ENCODE results near the gene TRRAP. TPM values are rescaled to one million over a fixed set of nuclear protein-coding genes. Genes with fewer than 3 reads are reported as not detected.
A peak's percentile ranks its signal among the peaks of the same experiment; 100 is the strongest.

Gene TRRAP
- total RNA-seq = 10 to 100 TPM; 44.3 to 48.7 TPM

DNA sequence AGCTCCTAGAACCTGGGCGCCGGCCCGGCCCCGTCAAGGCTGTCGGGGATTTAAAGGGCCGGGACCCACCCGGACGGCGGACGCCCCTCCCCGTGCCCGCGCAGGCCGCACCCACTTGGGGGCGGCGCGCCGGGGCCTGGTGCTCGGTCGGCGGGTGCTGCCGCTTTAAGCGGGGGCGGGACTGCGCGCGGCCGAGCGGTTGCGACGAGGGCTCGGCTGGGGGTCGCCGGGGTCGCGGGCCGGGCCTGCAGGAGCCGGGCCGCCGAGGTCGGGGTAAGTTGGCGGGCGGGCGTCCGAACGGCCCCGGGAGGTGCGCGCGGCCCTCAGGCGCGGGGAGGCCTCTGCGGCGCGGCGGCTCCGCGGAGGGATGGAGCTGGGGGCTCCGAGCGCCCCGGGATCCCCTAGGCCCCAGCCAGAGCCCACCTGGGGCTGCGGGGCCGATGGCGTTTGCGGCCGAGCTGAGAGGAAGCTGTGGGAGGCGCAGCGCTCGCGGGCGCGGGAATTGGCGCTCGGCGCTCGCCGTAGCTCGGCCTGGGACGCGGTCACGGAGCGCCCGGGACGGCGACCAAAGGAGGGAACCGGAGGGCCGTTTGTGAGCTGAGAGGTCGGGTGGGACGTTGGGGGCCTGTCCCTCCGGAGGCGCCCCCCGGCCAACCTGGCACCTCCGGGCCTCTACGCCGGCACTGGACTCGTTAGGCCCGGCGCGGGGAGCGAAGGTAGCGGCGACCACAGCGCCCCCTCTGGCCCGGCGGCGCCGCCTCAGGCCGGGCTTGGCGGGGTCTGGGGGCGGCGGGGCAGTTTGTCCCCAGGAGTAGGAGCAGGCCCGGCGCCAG lies at the start of gene TRRAP:
Gene TRRAP (plus strand): TSS at position 168 of the 833 bp plus-strand sequence. CDS start 2,619 bp downstream, outside the sequence.
- peak within 1 kb of the TSS; percentile 96 for H3K27ac Mint-ChIP-seq
- CTCF ChIA-PET = interaction anchor here (0.7 to 2.1 kb wide), 4 partner anchors 12 to 598 kb away, joined by 3 to 14 read pairs (median 4); no protein-coding TSS in a partner anchor
- POLR2A ChIA-PET = interaction anchor here (0.6 to 1.5 kb wide), 3 partner anchors 9 to 452 kb away, joined by 3 to 8 read pairs (median 3); no protein-coding TSS in a partner anchor
- H3K27me3 Mint-ChIP-seq = no peaks in the 10 kb centered on the region
- peaks cover 26% of the 10 kb centered on the region for H3K36me3 Mint-ChIP-seq
- H3K9me3 Mint-ChIP-seq = no peaks in the 10 kb centered on the region
- DNase-seq = peak; percentile 83
- H3K4me1 Mint-ChIP-seq (ENCODE audit: low read depth) = peaks cover 34% of the 10 kb centered on the region
- intact Hi-C loops (cut with micrococcal nuclease) = loop anchor here (1.0 to 2.0 kb wide), 5 partner anchors 53 to 598 kb away; partner anchors contain the start of genes ARPC1B and BRI3
- peak within 1 kb of the TSS; percentile 93 for H3K4me3 Mint-ChIP-seq

DNA sequence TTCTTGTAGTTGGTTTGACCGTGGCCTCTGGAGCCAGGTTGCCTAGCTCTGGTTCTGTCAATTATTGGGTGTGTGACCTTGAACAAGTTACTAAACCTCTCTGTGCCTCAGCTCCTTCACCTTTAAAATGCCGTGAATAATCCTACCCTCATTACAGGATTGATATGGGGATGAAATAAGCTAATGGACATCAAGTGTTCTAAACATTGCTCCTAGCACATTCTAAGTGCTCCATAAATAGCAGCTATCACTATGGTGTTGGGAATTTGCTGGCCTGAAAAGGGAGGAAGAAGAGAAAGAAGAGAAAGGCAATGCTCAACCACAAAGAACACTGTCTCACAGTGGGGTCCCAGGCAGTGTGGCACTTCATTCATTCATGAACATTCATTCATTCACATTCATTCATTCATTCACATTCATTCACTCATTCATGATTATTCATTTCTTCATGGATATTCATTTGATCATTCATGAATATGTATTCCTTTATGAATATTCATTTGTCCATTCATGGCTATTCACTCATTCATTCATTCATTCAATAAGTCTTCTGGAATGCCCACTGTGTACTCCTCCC lies 47.3 kb upstream of the TRRAP start:
- no peak for DNase-seq
- Mint-ChIP-seq H3K4me1 (ENCODE audit: low read depth) (no peaks in the 10 kb centered on the region), H3K27ac (no peak overlapping the region), H3K4me3 (no peak overlapping the region), H3K36me3 (no peaks in the 10 kb centered on the region), H3K9me3 (no peaks in the 10 kb centered on the region), H3K27me3 (peaks cover 5% of the 10 kb centered on the region)
- ChIA-PET CTCF (interaction anchor here (0.6 to 5.6 kb wide), 16 partner anchors 10 to 405 kb away, joined by 3 to 67 read pairs (median 3); partner anchors contain the start of gene TRRAP), POLR2A (no interaction called here)
- intact Hi-C loops (cut with micrococcal nuclease) = loop anchor here (1.0 to 10.0 kb wide), 2 partner anchors 41 to 86 kb away; no protein-coding TSS in a partner anchor

- Mint-ChIP-seq H3K27me3 (peaks cover 5% of the 10 kb centered on the region), H3K9me3 (no peaks in the 10 kb centered on the region), H3K4me1 (ENCODE audit: low read depth) (no peaks in the 10 kb centered on the region), H3K36me3 (no peaks in the 10 kb centered on the region), H3K27ac (no peak overlapping the region), H3K4me3 (no peak overlapping the region)
- CTCF ChIA-PET = interaction anchor here (0.6 to 5.6 kb wide), 16 partner anchors 10 to 693 kb away, joined by 3 to 67 read pairs (median 3); partner anchors contain the start of gene TRRAP
- POLR2A ChIA-PET = no interaction called here
- DNase-seq = peak; percentile 65
- intact Hi-C loops (cut with micrococcal nuclease) = loop anchor here (1.0 to 10.0 kb wide), 2 partner anchors 41 to 87 kb away; no protein-coding TSS in a partner anchor
These were observed 46.6 kb upstream of the TRRAP start for GRCh38 chr7:98831641-98832221.

DNA sequence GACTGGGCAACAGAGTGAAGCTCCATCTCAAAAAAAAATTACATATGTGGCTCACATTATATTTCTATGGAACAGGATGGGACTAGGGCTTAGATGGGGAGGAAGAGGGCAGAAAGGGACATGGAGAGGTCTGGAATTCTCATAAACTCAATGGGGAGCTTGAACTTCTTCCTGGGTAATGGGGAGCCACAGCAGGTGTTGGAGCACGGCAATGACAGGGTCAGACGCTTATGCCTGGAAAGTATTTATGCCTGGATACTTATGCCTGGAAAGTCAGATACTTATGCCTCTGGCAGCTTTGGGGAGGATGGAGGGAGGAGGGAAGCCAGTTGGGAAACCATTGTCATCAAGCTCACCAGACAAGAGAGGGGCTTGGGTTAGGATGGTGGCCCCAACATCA lies 45.3 kb upstream of the TRRAP start:
- no peak for DNase-seq
- Mint-ChIP-seq H3K9me3 (no peaks in the 10 kb centered on the region), H3K4me3 (no peak overlapping the region), H3K36me3 (no peaks in the 10 kb centered on the region), H3K27ac (no peak overlapping the region), H3K27me3 (peaks cover 5% of the 10 kb centered on the region), H3K4me1 (ENCODE audit: low read depth) (no peaks in the 10 kb centered on the region)
- intact Hi-C loops (cut with micrococcal nuclease) = loop anchor here (10.0 kb wide), 1 partner anchor 88 kb away; no protein-coding TSS in a partner anchor
- ChIA-PET POLR2A (no interaction called here), CTCF (interaction anchor here (0.6 to 5.6 kb wide), 5 partner anchors 9 to 87 kb away, joined by 3 to 67 read pairs (median 5); no protein-coding TSS in a partner anchor)

- no peak overlapping the region for H3K27ac Mint-ChIP-seq
- intact Hi-C loops (cut with micrococcal nuclease) = loop anchor here (10.0 kb wide), 1 partner anchor 90 kb away; no protein-coding TSS in a partner anchor
- no peak overlapping the region for H3K4me3 Mint-ChIP-seq
- ChIA-PET CTCF (no interaction called here), POLR2A (no interaction called here)
- H3K4me1 Mint-ChIP-seq (ENCODE audit: low read depth) = no peaks in the 10 kb centered on the region
- H3K9me3 Mint-ChIP-seq = no peaks in the 10 kb centered on the region
- no peaks in the 10 kb centered on the region for H3K36me3 Mint-ChIP-seq
- H3K27me3 Mint-ChIP-seq = peaks cover 3% of the 10 kb centered on the region
- no peak for DNase-seq
These were observed 43.4 kb upstream of the TRRAP start for GRCh38 chr7:98834949-98835348.

DNA sequence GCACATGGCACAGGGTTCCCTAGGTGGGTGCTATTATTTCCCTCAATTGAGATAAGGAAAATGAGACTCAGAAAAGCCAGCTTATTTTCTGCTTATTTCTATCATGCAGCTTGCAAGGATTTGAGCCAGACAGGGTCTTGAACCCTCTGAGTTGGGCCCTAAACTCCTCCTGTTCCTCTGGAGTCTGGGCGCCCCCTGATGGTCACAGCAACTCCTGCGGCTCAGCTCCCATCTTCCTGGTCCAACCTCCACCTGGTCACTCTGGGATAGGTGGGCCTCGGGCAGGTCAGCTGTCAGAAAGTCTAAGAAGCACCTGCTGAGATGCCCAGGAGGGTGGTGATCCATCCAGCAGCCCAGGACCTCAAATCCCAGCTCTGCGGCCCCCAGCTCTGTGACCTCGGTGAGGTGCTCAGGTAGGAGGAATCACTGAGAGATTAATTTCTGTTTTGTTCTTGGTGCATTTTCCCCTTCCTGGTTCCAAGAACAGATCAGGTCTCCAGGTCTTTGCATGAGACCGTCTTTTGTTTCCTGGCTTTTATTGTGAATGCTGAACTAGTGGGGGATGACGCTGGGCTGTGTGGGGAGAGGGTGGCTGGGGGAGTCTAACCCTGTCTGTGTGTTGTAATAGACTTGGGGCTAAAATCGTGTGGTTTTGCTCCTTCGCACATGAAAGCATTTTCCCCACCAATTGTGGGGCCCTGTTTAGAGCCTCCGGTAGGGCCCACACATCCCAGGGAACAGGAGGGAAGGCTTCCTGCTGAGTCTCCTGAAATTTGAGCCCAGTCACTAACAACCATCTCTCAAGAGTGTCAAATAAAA lies 41.3 kb upstream of the TRRAP start:
- H3K4me3 Mint-ChIP-seq = no peak overlapping the region
- peaks cover 4% of the 10 kb centered on the region for H3K27me3 Mint-ChIP-seq
- H3K4me1 Mint-ChIP-seq (ENCODE audit: low read depth) = peaks cover 2% of the 10 kb centered on the region
- CTCF ChIA-PET = interaction anchor here (0.5 to 2.1 kb wide), 6 partner anchors 33 to 511 kb away, joined by 3 to 8 read pairs (median 4); no protein-coding TSS in a partner anchor
- H3K27ac Mint-ChIP-seq = no peak overlapping the region
- peak; percentile 52 for DNase-seq
- POLR2A ChIA-PET = no interaction called here
- no peaks in the 10 kb centered on the region for H3K9me3 Mint-ChIP-seq
- H3K36me3 Mint-ChIP-seq = no peaks in the 10 kb centered on the region
- intact Hi-C loops (cut with micrococcal nuclease) = loop anchor here (10.0 kb wide), 1 partner anchor 92 kb away; no protein-coding TSS in a partner anchor

DNA sequence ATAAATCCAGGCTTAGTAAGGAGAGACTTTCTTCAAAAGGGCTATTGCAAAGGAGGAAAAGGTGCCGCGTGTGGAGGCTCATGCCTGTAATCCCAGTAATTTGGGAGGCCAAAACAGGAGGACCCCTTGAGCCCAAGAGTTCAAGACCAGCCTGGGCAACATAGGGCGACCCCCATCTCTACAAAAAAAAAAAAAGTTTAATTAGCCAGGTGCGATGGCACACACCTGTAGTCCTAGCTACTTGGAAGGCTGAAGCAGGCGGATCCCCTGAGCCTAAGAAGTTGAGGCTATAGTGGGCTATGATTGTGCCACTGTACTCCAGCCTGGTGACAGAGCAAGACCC lies 40.7 kb upstream of the TRRAP start:
- H3K27me3 Mint-ChIP-seq = peaks cover 4% of the 10 kb centered on the region
- H3K27ac Mint-ChIP-seq = no peak overlapping the region
- H3K9me3 Mint-ChIP-seq = no peaks in the 10 kb centered on the region
- CTCF ChIA-PET = no interaction called here
- POLR2A ChIA-PET = no interaction called here
- DNase-seq = no peak
- no peaks in the 10 kb centered on the region for H3K36me3 Mint-ChIP-seq
- peaks cover 2% of the 10 kb centered on the region for H3K4me1 Mint-ChIP-seq (ENCODE audit: low read depth)
- H3K4me3 Mint-ChIP-seq = no peak overlapping the region
- intact Hi-C loops (cut with micrococcal nuclease) = loop anchor here (10.0 kb wide), 1 partner anchor 93 kb away; no protein-coding TSS in a partner anchor

GRCh38 chr7:98840096-98840495 lies 38.2 kb upstream of the TRRAP start:
- Mint-ChIP-seq H3K27ac (no peak overlapping the region), H3K9me3 (no peaks in the 10 kb centered on the region), H3K27me3 (peaks cover 4% of the 10 kb centered on the region), H3K4me3 (no peak overlapping the region), H3K36me3 (no peaks in the 10 kb centered on the region), H3K4me1 (ENCODE audit: low read depth) (peaks cover 2% of the 10 kb centered on the region)
- DNase-seq = no peak
- intact Hi-C loops (cut with micrococcal nuclease) = no loop called here
- ChIA-PET CTCF (interaction anchor here (0.6 to 4.6 kb wide), 7 partner anchors 9 to 419 kb away, joined by 3 to 67 read pairs (median 12); no protein-coding TSS in a partner anchor), POLR2A (no interaction called here)

DNA sequence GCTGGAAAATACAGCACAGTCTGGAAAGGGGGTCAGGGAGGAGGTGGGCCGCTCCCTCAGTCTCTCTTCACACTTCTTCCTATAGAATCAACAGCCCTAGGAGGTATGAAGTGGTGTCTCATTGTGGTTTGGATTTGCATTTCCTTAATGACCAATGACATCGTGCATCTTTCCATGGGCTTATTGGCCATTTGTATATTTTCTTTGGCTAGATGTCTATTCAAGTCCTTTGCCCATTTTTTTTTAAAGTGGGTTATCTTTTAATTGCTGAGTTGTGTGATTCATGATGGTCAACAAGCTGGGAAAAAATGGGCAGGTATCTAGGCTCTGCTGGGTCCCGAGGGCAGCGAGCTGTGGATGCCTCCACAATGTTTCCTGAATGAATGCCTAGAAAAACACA lies 37.6 kb upstream of the TRRAP start:
- intact Hi-C loops (cut with micrococcal nuclease) = loop anchor here (1.0 kb wide), 1 partner anchor 407 kb away; no protein-coding TSS in a partner anchor
- Mint-ChIP-seq H3K4me1 (ENCODE audit: low read depth) (peaks cover 2% of the 10 kb centered on the region), H3K36me3 (no peaks in the 10 kb centered on the region), H3K27ac (no peak overlapping the region), H3K9me3 (no peaks in the 10 kb centered on the region), H3K27me3 (peaks cover 4% of the 10 kb centered on the region), H3K4me3 (no peak overlapping the region)
- ChIA-PET POLR2A (no interaction called here), CTCF (interaction anchor here (0.6 to 4.6 kb wide), 16 partner anchors 9 to 424 kb away, joined by 3 to 67 read pairs (median 4); partner anchors contain the start of gene TRRAP)
- no peak for DNase-seq

DNA sequence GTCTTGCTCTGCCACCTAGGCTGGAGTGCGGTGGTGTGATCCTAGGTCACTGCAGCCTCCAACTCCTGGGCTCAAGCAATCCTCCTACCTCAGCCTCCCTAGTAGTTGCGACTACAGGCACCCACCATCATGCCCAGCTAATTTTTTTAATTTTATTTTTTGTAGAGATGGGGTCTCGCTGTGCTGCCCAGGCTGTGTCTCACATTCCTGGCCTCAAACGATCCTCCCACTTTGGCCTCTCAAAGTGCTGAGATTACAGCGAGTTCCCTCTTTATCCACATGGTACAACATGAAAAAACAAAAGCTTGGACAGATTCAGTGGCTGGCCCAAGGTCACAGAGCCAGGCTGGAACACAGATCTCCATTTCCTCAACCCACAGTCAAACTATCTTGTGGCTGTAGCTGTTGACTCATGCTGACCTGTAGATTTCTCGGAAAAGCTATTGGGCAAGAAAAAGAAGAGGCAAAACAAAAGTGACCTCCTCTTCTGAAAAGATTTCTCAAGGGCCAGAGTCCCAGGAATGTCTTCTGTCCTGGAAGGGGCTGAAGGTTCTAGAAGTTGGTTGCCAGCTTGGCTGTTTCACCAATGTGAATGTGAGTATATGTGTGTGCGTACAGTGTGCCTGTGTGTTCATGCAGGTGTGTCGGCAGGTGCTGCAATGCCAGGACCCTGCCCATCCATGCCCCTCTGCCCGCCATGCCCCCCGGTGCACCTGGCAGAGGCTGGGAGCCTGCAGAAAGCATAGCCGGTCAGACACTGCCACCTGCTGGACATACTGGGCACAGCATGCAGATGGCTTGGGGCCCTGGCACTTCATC lies 36.9 kb upstream of the TRRAP start:
- H3K27ac Mint-ChIP-seq = no peak overlapping the region
- intact Hi-C loops (cut with micrococcal nuclease) = loop anchor here (1.0 kb wide), 1 partner anchor 408 kb away; no protein-coding TSS in a partner anchor
- CTCF ChIA-PET = interaction anchor here (0.5 to 4.6 kb wide), 18 partner anchors 10 to 425 kb away, joined by 3 to 67 read pairs (median 4); partner anchors contain the start of gene TRRAP

More for the DNA sequence above, 36.9 kb upstream of the TRRAP start:
- H3K9me3 Mint-ChIP-seq = no peaks in the 10 kb centered on the region
- H3K27me3 Mint-ChIP-seq = peaks cover 4% of the 10 kb centered on the region
- H3K36me3 Mint-ChIP-seq = no peaks in the 10 kb centered on the region
- POLR2A ChIA-PET = no interaction called here
- peak; percentile 75 for DNase-seq
- no peak overlapping the region for H3K4me3 Mint-ChIP-seq
- H3K4me1 Mint-ChIP-seq (ENCODE audit: low read depth) = peaks cover 2% of the 10 kb centered on the region
